Fibroblast of lung (primary cell): ENCODE measurements around the gene GLUL.

ENCODE experiments used
- CTCF ChIP-seq, 2 donors: IDR thresholded peaks in 1 of 2; conservative IDR thresholded peaks in 1 of 2; 1 replicate in 1 of 2; 2 replicates in 1 of 2; pipeline ENCODE4 v1.5.1; 2011 to 2012; ENCODE audit warnings: low read length in 2 of 2, control low read depth in 1 of 2, inconsistent platforms in 1 of 2, low read depth in 1 of 2, mild to moderate bottlenecking in 1 of 2
- EZH2 ChIP-seq: IDR thresholded peaks from 2 replicates; pipeline ENCODE4 v1.5.1; 2012; ENCODE audit warnings: low read length, control low read depth, mild to moderate bottlenecking; ENCODE audit errors: missing control alignments

GRCh38 chr1:182405578-182405977 is 14.0 kb upstream of the GLUL start:
- no peak for TF ChIP-seq EZH2
- TF ChIP-seq CTCF (conservative IDR thresholded peaks at IDR 0.05 in 1 of 2, IDR thresholded peaks at IDR 0.05 in 1 of 2; ENCODE audit: low read depth in 1 of 2, low read length in 2 of 2): no peak
